NCI-H510A (cell line): ENCODE results near the gene ADGRG3.
"Not testable (repeated sequence)": the region's sequence is repeated elsewhere in the genome, so short reads cannot be mapped to it uniquely, and the experiment has no call there.

Experiments used
- DNase-seq: peaks from one replicate; lab custom pipeline; 2025; lab: John Stamatoyannopoulos, UW

Gene ADGRG3

GRCh38 chr16:57663917-57664661 is 4.0 kb upstream of the ADGRG3 start:
- DNase-seq, result no peak

DNA sequence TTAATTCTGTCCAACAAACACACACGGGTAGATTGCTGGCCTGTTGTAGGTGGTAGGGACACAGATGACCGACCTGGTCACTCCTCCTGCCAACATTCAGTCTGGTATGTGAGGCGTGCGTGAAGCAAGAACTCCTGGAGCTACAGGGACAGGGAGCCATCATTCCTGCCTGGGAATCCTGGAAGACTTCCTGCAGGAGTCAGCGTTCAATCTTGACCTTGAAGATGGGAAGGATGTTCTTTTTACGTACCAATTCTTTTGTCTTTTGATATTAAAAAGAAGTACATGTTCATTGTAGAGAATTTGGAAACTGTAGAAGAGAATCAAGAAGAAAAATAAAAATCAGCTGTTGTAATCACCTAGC is 3.5 kb upstream of the ADGRG3 start:
- DNase-seq, result no peak

DNA sequence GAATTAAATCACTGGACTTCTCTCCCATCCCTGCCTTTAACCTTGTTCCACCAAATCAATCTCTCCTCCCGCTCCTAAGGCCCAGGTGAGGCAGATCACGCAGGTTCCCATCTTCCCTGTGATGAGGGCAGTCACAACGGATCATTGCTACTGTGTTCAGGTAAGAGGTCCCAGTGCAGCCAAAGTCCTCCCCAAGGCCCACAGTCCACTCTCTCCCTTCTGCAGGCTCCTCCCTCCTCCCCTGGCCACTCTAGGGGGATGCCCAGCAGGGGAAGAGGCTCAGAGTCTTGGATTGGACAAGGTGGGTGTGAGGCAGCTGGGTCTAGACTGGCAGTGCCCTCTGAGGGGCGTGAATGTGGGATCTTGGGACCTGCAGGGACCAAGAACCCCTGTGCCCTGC is 2.6 kb upstream of the ADGRG3 start:
- no peak for DNase-seq

GRCh38 chr16:57666353-57667047 is 1.6 kb upstream of the ADGRG3 start:
- no peak for DNase-seq

GRCh38 chr16:57667048-57667525 is 1.0 kb upstream of the ADGRG3 start:
- DNase-seq, result no peak

- no peak for DNase-seq
These were observed 412 bp upstream of the ADGRG3 start for GRCh38 chr16:57667526-57668262.

DNA sequence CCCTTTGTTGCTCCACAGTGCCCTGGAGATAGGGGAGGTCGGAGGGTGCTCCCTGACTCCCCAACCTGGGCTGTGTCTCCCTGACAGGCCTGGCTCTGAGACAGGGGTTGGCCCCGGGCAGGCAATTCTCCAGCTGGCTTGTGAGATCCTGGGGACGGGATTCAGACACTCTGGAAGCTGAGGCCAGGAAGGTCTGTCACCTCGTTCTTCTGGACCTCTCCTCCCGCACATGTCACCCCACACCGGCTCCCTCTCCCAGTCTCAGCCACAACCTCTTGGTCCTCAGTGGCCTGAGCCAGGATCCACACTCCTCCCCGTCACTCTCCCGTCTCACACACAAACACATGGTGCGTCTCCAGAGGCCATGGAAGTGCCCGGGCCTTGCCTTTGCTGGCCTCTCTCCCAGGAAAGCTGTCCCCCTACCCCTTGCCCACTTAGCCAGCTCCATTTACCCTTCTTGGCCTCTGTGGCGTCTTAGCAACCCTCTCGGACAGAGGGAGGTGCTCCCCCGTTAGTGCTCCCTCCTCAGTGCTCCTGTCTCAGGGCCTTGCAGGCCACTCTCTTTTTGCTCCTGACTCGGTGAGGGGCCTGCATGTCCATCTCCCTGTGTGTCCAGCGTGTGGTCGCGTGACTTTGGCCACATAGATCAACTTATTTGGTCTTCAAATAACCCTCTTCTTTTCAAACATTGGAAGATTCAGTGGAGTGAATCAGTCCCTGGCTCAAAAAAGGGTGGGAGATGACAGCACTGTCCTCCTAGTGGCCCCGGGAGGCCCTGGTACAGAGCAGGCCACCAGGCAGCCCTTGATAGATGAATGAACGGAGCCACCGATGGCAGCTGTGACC is 747 bp downstream of the ADGRG3 start:
- no peak for DNase-seq

DNA sequence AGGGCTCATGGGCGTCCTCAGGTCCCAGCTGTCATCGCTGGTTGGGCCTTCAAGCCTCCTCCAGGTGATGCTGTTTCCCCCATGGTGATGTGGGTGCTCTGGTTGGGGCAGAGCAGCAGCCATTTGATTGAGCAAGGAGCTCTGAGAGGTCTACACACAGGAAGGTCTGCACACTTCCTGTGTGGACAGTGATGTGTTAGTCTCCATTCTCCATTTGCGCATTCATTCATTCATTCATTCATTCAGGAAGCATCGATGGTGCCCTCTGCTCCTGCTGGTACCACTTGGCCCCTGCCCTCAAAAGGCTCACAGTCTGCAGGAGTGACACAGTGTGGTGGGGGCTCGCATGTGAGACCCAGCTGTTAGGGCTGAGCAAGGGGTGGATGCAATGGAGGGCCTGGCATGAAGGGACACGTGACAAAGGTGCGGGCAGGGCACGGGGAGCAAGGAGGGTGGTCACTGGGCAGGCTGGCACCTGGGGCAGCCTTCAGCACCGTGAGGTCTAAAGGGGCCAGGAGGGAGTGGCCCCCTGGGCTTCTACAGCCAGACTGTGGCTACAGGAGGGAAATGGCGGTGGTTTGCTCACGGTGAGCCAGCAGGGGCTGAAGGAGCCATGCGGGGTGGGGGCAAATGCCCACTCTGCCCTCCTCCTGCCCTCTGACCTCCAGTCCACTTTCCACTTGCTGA is 1.5 kb downstream of the ADGRG3 start:
- no peak for DNase-seq

GRCh38 chr16:57670196-57670595 is 2.1 kb downstream of the ADGRG3 start:
- DNase-seq, result no peak

DNA sequence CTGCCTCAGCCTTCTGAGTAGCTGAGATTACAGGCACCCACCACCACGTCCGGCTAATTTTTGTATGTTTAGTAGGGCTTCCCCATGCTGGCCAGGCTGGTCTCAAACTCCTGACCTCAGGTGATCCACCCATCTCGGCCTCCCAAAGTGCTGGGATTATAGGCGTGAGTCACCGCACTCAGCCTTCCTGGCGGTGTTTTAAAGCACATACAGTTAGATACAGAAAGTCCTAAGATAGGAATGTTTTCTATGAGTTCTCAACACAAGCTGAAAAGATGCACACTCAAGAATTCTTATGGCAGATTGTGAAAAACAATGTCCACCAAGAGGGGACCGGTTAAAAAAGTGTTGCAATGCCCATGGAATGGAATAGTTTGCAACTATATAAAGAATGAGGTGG is 3.3 kb downstream of the ADGRG3 start:
- not testable (repeated sequence) for DNase-seq

GRCh38 chr16:57672416-57672815 is 4.3 kb downstream of the ADGRG3 start:
- DNase-seq, result no peak

DNA sequence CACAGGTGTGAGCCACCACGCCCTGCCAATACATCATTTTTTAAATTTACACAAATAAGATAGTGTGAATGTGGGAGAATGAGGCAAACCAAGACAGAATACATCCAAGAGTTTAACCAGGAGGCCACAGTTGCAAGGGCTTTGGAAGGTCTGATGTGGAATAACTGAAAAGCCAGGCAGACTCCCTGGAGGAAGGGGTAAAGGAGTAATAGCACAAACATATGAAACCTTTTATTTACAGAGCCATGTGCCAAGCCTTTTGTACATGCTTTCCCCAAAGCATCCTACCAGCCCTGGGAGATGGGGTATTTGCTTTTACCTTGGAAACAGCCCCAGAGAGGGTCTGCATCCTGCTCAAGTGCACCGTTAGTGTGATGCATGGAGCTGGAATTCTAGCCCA is 4.7 kb downstream of the ADGRG3 start:
- no peak for DNase-seq

GRCh38 chr16:57675741-57676551 is 7.8 kb downstream of the ADGRG3 start:
- no peak for DNase-seq

DNA sequence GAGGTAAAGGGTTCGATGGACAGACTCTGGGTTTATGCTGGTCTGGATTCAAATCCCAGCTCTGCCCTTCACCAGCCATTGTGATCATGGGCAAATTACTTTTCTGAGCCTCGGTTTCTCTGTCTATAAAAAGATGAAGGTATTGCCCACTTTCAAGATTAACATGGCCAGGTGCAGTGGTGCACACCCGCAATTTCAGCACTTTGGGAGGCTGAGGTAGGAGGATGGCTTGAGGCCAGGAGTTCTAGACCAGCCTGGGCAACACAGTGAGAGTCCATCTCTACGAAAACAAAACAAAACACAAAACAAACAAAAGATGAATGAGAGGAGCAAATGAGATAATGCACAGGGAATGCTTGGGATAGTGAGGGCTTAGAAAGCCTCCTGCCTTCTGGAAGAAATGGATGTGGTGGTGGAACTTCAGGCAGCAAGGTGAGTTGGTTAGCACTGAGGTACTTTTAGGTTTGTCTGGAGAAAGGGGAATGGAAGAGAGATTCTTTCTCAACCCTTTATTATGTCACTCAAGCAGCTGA is 8.5 kb downstream of the ADGRG3 start:
- no peak for DNase-seq

DNA sequence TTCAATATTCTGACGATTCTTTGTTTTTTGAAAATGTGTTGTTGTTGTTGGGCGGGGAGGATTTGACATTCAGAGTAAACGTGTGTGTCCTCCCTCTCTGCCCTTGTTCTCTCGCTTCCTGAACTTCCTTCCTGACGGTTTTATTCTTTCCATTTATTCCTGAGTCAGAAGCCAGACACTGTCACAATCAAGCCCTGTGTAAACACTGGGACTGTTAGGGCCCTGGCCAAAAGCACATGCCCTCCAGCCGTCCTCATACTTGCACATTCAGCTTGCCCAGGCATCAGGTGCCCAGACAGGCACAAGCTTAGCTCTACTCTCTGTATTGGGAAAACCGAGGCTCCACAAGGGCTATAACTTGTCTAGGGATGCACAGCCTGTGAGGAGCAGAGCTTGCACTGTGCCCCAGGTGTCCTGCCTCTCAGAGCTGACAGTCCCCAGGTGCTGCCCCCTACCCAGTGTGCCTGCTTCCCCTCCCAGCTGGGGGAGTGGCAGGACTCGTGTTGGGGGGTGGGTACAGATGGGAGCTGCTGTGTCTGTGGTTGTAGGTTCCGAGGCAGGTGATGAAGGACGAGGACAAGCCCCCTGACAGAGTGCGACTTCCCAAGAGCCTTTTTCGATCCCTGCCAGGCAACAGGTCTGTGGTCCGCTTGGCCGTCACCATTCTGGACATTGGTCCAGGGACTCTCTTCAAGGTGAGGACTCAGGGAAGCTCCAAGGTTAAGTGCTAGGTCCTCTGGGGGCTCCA is 9.7 kb downstream of the ADGRG3 start:
- DNase-seq, result no peak

DNA sequence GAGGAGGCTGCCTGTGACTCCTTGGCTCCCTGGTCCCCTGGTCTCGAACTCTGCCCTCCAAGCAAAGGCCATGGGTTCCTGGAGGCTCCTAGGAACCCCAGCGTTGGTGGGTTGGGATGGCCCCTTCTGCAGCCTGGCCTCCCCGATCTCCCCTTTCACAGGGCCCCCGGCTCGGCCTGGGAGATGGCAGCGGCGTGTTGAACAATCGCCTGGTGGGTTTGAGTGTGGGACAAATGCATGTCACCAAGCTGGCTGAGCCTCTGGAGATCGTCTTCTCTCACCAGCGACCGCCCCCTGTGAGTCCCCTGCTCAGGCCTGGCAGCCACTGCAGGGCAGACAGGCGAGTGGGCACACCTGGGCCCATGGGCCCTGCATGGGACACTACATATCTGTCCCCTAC is 10.9 kb downstream of the ADGRG3 start:
- no peak for DNase-seq

GRCh38 chr16:57679767-57680482 is 11.8 kb downstream of the ADGRG3 start:
- no peak for DNase-seq

GRCh38 chr16:57680842-57681375 is 12.8 kb downstream of the ADGRG3 start:
- no peak for DNase-seq
